ENCODE results near the gene SRRM5. TPM values are rescaled to one million over a fixed set of nuclear protein-coding genes. Genes with fewer than 3 reads are reported as not detected.
"Not testable (repeated sequence)": the region's sequence is repeated elsewhere in the genome, so short reads cannot be mapped to it uniquely, and the experiment has no call there.

The SRRM5 gene
- total and polyA plus RNA-seq, 4 donors = 0.10 to 2.5 (median 0.69) TPM

GRCh38 chr19:43575156-43575950 lies 36.5 kb upstream of the SRRM5 start, which contains the start of the genes PINLYP and XRCC1:
Gene PINLYP (plus strand): TSS chr19:43575801. CDS start chr19:43577192, 1,391 bp downstream.
Gene XRCC1 (minus strand): TSS chr19:43575527. CDS start chr19:43575458, 69 bp downstream.
- Histone ChIP-seq H3K4me3 (ENCODE audit: low read depth, low read length) (peak within 1 kb of the TSS; percentile 97), H3K9me3 (ENCODE audit: control insufficient read depth, insufficient read depth, low read length) (no peaks in the 10 kb centered on the region), H3K36me3 (ENCODE audit: control insufficient read depth, insufficient read depth, low read length) (peaks cover 10% of the 10 kb centered on the region), H3K27me3 (ENCODE audit: control insufficient read depth, insufficient read depth, low read length) (no peaks in the 10 kb centered on the region), H3K4me1 (ENCODE audit: control insufficient read depth, insufficient read depth, low read length) (peaks cover 37% of the 10 kb centered on the region), H3K27ac (ENCODE audit: low read depth, low read length) (peak within 1 kb of the TSS; percentile 91)
- DNase-seq (ENCODE audit: low read depth in 4 of 6, low spot score in 6 of 6) = peak; percentile 92 to 100 (median 99)
- WGBS (ENCODE audit: insufficient coverage) = 0% methylated on average over 44 of the region's 51 CpGs

- 77% methylated on average over 32 of the region's 37 CpGs for WGBS (ENCODE audit: insufficient coverage)
- Histone ChIP-seq H3K9me3 (ENCODE audit: control insufficient read depth, insufficient read depth, low read length) (no peaks in the 10 kb centered on the region), H3K4me3 (ENCODE audit: low read depth, low read length) (peak overlapping the region; percentile 97), H3K27me3 (ENCODE audit: control insufficient read depth, insufficient read depth, low read length) (no peaks in the 10 kb centered on the region), H3K36me3 (ENCODE audit: control insufficient read depth, insufficient read depth, low read length) (peaks cover 10% of the 10 kb centered on the region), H3K27ac (ENCODE audit: low read depth, low read length) (peak overlapping the region; percentile 91), H3K4me1 (ENCODE audit: control insufficient read depth, insufficient read depth, low read length) (peaks cover 45% of the 10 kb centered on the region)
- peak in 1 of 6 donors; percentile 34 for DNase-seq (ENCODE audit: low read depth in 4 of 6, low spot score in 6 of 6)
Observed at GRCh38 chr19:43575955-43576878, 35.7 kb upstream of the SRRM5 start.

GRCh38 chr19:43578787-43579186 lies 33.1 kb upstream of the SRRM5 start:
- H3K27me3 ChIP-seq (ENCODE audit: control insufficient read depth, insufficient read depth, low read length) = no peaks in the 10 kb centered on the region
- H3K4me3 ChIP-seq (ENCODE audit: low read depth, low read length) = no peak overlapping the region
- no peak for DNase-seq (ENCODE audit: low read depth in 4 of 6, low spot score in 6 of 6)
- 92% methylated on average over 3 of the region's 3 CpGs for WGBS (ENCODE audit: insufficient coverage)
- H3K9me3 ChIP-seq (ENCODE audit: control insufficient read depth, insufficient read depth, low read length) = no peaks in the 10 kb centered on the region
- H3K4me1 ChIP-seq (ENCODE audit: control insufficient read depth, insufficient read depth, low read length) = peaks cover 50% of the 10 kb centered on the region
- H3K36me3 ChIP-seq (ENCODE audit: control insufficient read depth, insufficient read depth, low read length) = peaks cover 10% of the 10 kb centered on the region
- no peak overlapping the region for H3K27ac ChIP-seq (ENCODE audit: low read depth, low read length)

- no peaks in the 10 kb centered on the region for H3K9me3 ChIP-seq (ENCODE audit: control insufficient read depth, insufficient read depth, low read length)
- DNase-seq (ENCODE audit: low read depth in 4 of 6, low spot score in 6 of 6) = no peak
- H3K4me3 ChIP-seq (ENCODE audit: low read depth, low read length) = no peak overlapping the region
- 62% methylated on average over 2 of the region's 7 CpGs for WGBS (ENCODE audit: insufficient coverage)
- no peak overlapping the region for H3K27ac ChIP-seq (ENCODE audit: low read depth, low read length)
- H3K27me3 ChIP-seq (ENCODE audit: control insufficient read depth, insufficient read depth, low read length) = no peaks in the 10 kb centered on the region
- peaks cover 30% of the 10 kb centered on the region for H3K4me1 ChIP-seq (ENCODE audit: control insufficient read depth, insufficient read depth, low read length)
- H3K36me3 ChIP-seq (ENCODE audit: control insufficient read depth, insufficient read depth, low read length) = peaks cover 23% of the 10 kb centered on the region
Observed at GRCh38 chr19:43581467-43581866, 30.4 kb upstream of the SRRM5 start.

- Histone ChIP-seq H3K4me3 (ENCODE audit: low read depth, low read length) (no peak overlapping the region), H3K27me3 (ENCODE audit: control insufficient read depth, insufficient read depth, low read length) (no peaks in the 10 kb centered on the region), H3K9me3 (ENCODE audit: control insufficient read depth, insufficient read depth, low read length) (no peaks in the 10 kb centered on the region), H3K27ac (ENCODE audit: low read depth, low read length) (no peak overlapping the region), H3K4me1 (ENCODE audit: control insufficient read depth, insufficient read depth, low read length) (peaks cover 23% of the 10 kb centered on the region), H3K36me3 (ENCODE audit: control insufficient read depth, insufficient read depth, low read length) (peaks cover 28% of the 10 kb centered on the region)
- no CpG with 5 or more reads among the region's 2 CpGs for WGBS (ENCODE audit: insufficient coverage)
- DNase-seq (ENCODE audit: low read depth in 4 of 6, low spot score in 6 of 6) = no peak
Observed at GRCh38 chr19:43582495-43582894, 29.4 kb upstream of the SRRM5 start.

GRCh38 chr19:43584484-43584883 lies 27.4 kb upstream of the SRRM5 start:
- Histone ChIP-seq H3K9me3 (ENCODE audit: control insufficient read depth, insufficient read depth, low read length) (no peaks in the 10 kb centered on the region), H3K27me3 (ENCODE audit: control insufficient read depth, insufficient read depth, low read length) (no peaks in the 10 kb centered on the region), H3K4me1 (ENCODE audit: control insufficient read depth, insufficient read depth, low read length) (peaks cover 23% of the 10 kb centered on the region), H3K36me3 (ENCODE audit: control insufficient read depth, insufficient read depth, low read length) (peaks cover 34% of the 10 kb centered on the region), H3K4me3 (ENCODE audit: low read depth, low read length) (no peak overlapping the region), H3K27ac (ENCODE audit: low read depth, low read length) (no peak overlapping the region)
- 86% methylated on average over 1 of the region's 1 CpG for WGBS (ENCODE audit: insufficient coverage)
- no peak for DNase-seq (ENCODE audit: low read depth in 4 of 6, low spot score in 6 of 6)

- H3K4me1 ChIP-seq (ENCODE audit: control insufficient read depth, insufficient read depth, low read length) = peaks cover 8% of the 10 kb centered on the region
- H3K9me3 ChIP-seq (ENCODE audit: control insufficient read depth, insufficient read depth, low read length) = no peaks in the 10 kb centered on the region
- no peaks in the 10 kb centered on the region for H3K27me3 ChIP-seq (ENCODE audit: control insufficient read depth, insufficient read depth, low read length)
- H3K27ac ChIP-seq (ENCODE audit: low read depth, low read length) = no peak overlapping the region
- H3K4me3 ChIP-seq (ENCODE audit: low read depth, low read length) = no peak overlapping the region
- peaks cover 52% of the 10 kb centered on the region for H3K36me3 ChIP-seq (ENCODE audit: control insufficient read depth, insufficient read depth, low read length)
- WGBS (ENCODE audit: insufficient coverage) = 82% methylated on average over 1 of the region's 2 CpGs
- no peak for DNase-seq (ENCODE audit: low read depth in 4 of 6, low spot score in 6 of 6)
Observed at GRCh38 chr19:43586346-43586745, 25.5 kb upstream of the SRRM5 start.

- not testable (repeated sequence) for H3K4me1 ChIP-seq (ENCODE audit: control insufficient read depth, insufficient read depth, low read length)
- 100% methylated on average over 3 of the region's 3 CpGs for WGBS (ENCODE audit: insufficient coverage)
- H3K36me3 ChIP-seq (ENCODE audit: control insufficient read depth, insufficient read depth, low read length) = peaks cover 58% of the 10 kb centered on the region
Observed at GRCh38 chr19:43587029-43587428, 24.9 kb upstream of the SRRM5 start.

GRCh38 chr19:43589277-43589676 lies 22.6 kb upstream of the SRRM5 start:
- H3K27me3 ChIP-seq (ENCODE audit: control insufficient read depth, insufficient read depth, low read length) = no peaks in the 10 kb centered on the region
- no peak for DNase-seq (ENCODE audit: low read depth in 4 of 6, low spot score in 6 of 6)
- 100% methylated on average over 1 of the region's 5 CpGs for WGBS (ENCODE audit: insufficient coverage)
- H3K4me3 ChIP-seq (ENCODE audit: low read depth, low read length) = no peak overlapping the region
- H3K4me1 ChIP-seq (ENCODE audit: control insufficient read depth, insufficient read depth, low read length) = peaks cover 13% of the 10 kb centered on the region
- no peaks in the 10 kb centered on the region for H3K9me3 ChIP-seq (ENCODE audit: control insufficient read depth, insufficient read depth, low read length)
- H3K27ac ChIP-seq (ENCODE audit: low read depth, low read length) = no peak overlapping the region
- peaks cover 74% of the 10 kb centered on the region for H3K36me3 ChIP-seq (ENCODE audit: control insufficient read depth, insufficient read depth, low read length)

More at GRCh38 chr19:43587029-43587428, 24.9 kb upstream of the SRRM5 start:
- DNase-seq (ENCODE audit: low read depth in 4 of 6, low spot score in 6 of 6); H3K27me3 ChIP-seq (ENCODE audit: control insufficient read depth, insufficient read depth, low read length); H3K4me3 ChIP-seq (ENCODE audit: low read depth, low read length); H3K9me3 ChIP-seq (ENCODE audit: control insufficient read depth, insufficient read depth, low read length); H3K27ac ChIP-seq (ENCODE audit: low read depth, low read length): not testable (repeated sequence)
